Activated CD4-positive, CD25-positive, alpha-beta regulatory T cell treated with anti-CD3 and anti-CD28 coated beads, Interleukin-2, amount 50 U/mL, for 72 hours (primary cell): Measurements from ENCODE around the gene KRT6C.
"Not testable (repeated sequence)": the region's sequence is repeated elsewhere in the genome, so short reads cannot be mapped to it uniquely, and the experiment has no call there.

ENCODE experiments used
- DNase-seq: peaks from one replicate; pipeline ENCODE4 v3.0.0; 2021

Gene KRT6C

DNA sequence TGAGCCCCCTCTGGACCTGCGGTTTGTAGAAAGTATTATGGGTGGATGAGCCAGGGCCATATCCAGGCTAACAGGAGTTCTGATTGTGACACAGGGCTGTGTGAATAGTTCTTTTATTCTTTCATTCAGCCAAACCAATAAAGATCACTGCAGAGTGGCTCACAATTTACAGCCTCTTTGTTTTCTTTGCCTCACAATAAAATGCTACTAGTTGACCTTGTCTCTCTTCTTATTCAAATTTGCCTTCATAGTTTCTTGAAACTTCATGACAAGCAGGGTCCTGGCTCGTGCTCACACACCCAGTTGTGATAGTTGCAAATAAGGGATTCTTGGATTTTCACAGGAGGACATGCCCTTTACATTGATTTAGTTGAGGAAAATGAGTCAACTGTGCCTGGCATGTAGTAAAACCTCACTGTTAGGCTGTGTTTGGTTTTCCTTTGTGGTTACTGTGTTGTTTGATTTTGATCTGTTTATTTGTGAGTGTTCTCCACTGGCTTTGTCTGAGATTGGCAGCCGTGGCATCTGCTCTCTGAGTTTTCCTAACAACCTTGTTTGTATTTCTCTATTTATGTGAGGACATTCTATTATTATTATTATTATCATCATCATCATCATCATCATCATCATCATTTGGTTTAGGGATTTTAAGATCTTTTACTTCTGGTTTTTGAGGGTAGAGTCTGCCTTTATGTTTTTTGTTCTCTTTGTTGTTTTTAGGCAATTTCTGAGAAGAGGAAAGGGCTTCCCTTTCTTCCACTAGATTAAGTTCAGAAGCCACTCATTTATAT lies 19.0 kb downstream of the KRT6C start:
- no peak for DNase-seq

DNA sequence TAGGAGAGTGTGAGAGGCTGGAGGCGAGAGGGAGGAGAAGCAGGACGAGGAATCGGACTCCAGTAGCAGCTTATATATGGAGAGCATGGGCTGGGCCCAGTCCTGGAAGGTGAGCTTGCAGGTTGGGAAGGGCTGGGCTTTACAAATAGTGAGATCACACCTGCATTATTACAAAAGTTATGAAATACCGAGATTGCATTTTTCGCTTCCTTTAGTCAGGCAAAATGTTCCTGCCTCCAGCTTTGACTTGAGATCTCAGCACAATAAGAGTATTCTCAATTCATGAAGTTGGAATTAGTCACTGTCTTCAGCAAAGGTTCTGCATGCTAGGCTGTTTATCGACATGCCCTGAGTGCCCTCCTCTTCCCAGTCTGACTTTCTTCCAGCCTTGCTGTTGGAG lies 21.5 kb downstream of the KRT6C start, which contains the start of gene KRT6B:
TSS of gene KRT6B (minus strand) at position 46 of the 400 bp plus-strand sequence. CDS start 68 bp downstream, outside the sequence.
- no peak for DNase-seq

DNA sequence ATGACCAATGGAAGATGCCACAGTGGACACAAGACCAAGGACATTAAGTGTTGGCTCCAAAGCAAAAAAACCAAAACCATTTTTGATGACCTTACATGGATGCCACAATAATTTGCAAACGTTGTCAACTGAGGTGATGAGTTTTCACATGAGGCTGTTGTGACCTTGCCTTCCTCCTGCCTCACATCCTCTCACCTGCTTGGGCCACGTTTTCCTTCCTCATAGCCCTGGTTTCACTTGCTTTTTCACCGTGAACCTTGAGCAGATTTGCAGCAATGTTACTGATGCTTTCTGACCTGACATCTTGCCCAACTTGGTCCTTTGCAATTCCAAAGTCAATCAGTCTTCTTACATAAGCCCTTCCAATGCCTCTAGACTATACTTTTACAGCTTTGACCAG lies 25.4 kb downstream of the KRT6C start:
- no peak for DNase-seq

DNA sequence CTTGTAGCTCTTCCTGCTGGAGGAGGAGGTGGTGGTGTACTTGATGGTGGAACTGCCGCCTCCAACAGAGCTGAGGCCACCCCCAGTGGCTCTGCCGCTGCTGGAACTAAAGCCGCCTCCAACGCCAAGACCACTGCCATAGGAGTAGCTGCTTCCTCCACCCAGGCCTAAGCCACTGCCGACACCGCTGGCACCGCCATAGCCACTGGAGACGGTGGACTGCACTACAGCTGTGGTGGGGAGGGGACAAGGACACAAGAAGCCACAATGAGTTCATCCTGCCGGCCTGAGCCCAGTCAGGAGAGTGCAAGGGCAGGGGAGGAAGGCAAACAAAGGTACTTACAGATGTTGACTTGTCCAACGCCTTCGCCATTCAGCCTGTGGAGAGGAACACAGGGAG lies 26.4 kb downstream of the KRT6C start:
- DNase-seq = not testable (repeated sequence)

DNA sequence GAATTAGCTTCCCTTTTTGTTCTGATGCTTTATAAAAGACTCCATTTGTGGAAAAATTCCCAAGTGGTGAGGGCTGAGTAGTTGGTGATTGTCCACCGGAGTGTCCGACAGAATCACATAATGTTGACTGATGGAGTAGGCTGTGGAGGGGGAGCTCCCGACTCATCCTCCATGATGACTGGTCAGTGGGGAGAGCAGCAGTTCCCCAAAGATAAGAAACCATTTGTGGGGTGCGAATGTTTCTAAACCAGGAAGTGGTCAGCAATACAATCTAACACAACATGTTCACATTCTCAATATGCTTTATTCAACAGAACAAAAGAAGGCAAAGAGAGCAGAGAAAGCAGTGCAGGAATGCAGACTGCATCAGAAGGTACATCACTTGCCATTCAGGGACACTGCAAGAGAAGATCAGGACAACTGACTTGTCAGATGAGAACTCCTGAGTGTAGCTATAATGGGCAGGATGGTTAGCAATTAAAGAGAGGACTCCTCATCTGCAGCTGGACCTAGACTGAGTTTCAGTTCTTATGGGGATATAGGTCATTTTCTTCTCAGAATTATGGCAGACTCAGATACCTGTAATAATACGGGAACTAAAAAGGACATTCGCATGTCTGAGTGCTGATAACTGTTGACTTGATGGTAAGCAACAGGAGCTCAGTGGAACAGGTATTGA lies 27.1 kb downstream of the KRT6C start:
- no peak for DNase-seq

DNA sequence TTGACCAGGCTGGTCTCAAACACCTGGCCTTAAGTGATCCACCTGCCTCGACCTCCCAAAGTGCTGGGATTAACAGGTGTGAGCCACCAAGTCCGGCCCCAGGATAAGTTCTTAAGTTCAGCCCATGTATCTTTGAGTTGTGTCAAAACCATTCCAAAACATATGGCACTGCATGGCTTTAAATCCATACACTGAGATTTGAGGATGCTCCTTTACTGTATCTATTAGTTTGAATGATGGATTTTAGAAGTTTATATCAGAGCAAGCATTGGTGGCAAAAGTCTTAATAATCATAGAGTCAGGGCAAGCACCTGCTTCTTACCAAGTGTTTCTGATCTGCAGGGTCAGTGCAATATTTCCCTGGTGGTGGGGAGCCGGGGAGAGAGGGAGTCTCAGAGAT lies 27.7 kb downstream of the KRT6C start:
- no peak for DNase-seq

DNA sequence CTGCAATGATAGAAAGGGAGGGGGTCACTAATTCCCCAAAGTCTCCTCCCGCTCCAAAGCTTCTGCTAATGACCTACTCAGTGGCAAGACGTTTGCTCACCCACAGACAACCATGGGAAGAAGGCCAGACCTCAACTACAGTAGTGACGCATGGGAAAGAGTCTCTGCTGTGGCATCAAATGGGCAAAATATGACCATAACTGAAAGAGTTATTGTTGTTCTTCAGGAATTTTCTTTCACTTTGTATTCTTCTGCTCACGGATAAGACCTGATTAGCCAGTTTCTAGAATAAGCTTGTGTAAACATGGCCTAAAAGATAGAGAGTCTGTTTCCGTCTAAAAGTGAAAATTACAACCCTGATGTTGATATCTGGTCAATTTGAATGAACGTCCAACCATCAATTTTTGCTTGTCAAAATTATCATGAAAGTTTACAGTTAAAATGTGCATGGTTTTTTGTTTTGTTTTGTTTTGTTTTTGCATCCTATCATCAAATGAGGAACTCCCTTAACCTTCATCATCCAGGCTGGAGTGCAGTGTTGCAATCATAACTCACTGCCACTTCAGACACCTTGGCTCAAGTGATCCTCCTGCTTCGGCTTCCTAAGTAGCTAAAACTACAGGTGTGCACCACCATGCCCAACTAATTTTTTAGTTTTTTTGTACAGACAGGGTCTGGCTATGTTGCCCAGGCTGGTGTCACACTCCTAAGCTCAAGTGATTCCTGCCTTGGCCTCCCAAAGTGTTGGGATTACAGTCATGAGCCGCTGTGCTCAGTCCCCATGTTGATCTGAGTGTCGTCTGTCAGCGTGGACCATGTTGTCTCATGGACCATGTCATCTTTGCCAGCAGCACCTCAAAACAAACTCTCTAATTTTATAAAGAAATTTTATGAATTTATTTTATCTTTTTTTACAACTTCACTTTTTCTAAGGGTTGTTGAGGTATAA lies 28.7 kb downstream of the KRT6C start:
- no peak for DNase-seq

DNA sequence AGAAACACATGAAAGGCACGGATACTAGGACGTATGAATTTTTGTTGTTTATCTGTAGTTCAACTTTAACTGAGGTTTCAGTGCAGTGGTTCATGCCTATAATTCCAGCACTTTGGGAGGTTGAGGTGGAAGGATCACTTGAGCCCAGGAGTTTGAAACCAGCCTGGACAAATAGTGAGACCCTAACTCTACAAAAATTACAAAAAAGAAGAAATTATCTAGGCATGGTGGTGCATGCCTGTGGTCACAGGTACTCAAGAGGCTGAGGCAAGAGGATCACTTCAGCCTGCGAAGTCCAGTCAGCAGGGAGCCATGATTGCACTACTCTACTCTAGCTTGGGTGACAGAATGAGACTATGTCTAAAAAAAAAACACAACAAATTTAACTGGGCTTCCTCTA lies 29.6 kb downstream of the KRT6C start:
- no peak for DNase-seq

DNA sequence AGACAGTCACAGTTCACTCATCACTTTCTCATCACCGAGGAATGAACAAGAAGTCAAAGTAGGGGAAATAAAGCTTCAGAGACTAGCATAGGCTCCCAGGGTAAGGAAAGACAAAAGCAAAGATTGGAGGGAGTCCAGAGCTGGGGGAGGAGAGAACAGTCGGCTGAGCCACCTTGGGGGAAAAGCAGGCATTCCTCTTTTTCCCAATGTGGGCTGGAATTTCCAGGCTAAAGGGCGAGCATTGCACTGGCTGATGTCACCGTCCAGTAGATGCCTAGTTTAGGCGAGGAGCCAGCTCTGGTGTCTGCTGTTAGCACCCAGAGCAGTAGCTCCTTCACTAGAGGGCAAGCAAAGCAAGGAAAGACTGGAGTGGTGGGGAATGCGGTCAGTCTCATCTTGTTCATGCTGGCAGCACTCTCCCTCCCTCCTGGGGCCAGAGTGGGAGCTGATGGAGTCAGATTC lies 31.0 kb downstream of the KRT6C start:
- DNase-seq = no peak

DNA sequence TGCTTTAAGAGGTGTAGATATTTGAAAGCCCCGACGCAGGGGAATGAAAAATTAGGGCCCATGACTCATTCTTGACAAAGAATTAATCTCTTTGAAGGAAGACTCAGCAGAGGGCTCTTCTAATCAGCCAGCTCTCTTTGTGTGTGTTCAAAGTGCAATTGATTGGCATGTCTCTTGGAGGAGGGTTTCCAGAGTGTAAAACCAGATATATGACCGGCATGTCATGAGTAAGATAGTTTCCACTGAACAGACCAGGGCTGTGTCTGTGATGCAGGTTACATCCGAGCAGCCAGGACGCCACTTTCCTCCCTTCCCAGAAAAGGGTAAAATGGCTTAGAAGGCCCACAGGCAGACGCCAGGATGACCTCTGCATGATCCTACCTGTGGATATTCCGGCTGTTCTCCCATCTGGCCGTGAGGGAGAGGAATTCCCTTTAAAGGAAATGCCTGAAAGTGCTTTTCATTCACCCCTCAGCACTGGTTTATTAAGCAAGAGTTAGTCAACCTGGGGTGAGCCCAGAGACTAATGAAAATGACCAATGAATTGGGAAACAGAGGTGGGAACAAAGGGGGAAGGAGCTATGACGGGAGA lies 32.2 kb downstream of the KRT6C start:
- DNase-seq = no peak

DNA sequence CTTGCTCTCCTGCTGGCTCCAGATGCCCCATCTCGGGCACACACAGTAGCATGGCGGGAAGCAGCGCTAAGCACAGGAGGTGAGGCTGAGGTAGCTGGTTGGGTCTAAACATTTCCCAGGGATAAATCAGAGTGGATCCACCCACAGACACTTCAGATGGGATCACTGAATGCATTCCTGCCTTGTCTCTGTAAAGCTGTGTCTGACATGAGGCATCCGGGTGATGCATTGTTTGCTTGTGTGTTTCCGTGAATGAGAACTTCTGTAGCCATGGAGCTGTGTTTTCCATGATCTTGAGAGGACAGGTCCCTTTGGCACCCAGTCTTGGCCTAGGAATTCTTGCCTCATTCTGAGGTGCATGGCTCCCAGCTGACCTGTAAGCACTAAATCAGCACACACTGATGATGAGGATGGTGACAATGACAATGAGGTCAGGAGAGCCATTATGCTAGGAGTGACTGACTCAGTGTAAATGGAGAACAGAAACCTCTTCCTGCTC lies 32.7 kb downstream of the KRT6C start:
- no peak for DNase-seq

DNA sequence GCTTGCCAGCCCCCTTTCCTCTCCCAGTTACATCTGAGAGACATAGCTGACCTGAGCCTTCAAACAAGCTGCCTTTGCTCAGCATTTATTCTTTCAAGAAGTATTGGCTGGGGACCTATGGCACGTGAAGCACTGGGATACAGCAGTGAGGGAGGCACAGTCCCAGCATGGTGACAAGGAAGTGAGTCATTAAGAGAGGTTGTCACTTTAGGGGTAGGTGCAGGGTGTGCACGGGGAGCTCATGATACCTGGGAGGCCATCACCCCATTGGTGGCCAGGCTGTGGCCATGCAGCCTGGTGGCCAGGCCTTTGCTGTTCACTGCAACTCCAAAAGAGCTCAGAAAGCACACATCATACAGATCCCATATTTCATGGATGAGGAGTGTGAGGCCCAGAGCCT lies 33.8 kb downstream of the KRT6C start:
- DNase-seq = no peak

DNA sequence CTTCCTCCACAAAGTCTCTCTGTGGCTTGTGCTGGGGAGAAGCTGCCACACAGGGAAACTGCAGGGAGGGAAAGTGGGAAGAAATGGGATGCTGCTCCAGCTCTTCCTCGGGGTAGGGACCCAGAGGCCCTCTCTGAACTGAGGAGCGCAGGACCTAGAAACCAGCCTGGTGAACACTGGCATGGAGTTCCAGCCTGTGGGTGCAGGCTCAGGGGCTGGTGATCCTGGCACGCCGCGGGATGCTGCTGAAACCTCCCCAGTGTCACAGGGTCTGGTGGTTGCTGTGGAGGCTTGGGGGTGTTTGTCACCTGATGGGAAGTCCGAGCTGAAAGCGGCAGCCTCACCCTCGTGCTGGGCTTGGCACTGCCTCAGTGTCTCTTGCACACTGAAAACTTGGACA lies 34.2 kb downstream of the KRT6C start:
- DNase-seq = no peak

DNA sequence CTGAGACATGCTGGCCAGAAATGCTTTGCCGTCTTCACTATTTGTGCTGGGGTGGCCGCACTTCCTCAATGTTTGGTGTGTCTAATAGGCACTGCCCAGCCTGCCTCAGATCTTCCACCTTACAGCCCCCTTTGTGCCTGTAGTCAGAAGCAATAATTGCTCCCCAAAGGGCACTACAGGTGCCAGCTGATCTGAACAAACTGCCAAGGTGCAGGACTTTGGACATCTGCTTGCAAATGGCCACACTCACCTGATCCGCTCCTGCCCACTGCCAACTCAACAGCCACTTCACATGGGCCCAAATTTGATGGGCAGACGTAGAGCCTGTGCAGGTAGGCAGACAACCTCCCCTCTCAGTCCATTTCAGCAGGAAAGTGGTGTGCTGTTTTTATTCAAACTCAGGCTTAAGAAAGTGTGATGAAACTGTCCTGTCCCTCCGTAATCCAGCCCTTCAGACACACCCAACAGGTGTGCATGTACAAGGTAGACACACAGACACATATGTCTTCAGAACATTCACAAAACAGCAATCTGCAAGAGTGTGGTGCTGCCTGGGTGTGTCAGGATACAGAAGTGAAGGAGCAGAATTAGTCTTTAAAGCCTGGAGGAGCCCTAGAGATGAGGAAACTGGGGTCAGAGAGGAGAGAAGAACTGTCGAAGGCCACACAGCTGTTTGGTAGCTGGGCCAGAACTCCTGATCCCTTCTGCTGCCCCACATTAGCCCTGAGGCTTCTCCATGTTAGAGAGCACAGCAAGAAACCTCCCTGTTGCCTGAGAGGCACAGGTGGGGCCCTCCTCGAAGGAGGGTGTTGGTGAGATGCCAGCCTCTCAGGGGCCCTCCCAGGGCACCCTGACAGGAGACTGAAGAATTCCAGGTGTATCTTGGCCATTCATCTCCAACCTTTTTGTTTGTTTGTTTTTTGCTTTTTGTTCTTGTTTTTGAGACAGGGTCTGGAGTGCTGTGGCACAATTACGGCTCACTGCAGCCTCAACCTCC lies 35.0 kb downstream of the KRT6C start:
- no peak for DNase-seq

DNA sequence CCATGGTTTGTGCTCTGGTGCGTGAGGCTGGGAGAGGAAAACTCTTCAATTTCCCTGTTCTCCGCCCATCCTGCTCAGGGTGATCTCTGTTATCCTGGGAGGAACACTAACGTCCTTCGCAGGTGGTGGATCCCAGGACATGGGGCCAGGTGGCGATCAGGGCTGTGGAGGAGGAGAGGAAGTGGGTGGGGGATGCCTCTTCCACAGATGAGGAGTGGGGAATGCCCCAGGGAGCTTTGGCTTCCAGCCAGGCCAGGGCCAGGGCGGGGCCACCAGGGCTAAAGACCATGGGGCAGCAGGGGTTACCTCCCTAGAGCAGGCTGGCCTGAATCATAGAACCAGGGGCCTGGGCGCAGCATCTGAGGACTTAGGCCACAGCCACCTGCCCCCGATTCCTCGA lies 36.1 kb downstream of the KRT6C start:
- no peak for DNase-seq

DNA sequence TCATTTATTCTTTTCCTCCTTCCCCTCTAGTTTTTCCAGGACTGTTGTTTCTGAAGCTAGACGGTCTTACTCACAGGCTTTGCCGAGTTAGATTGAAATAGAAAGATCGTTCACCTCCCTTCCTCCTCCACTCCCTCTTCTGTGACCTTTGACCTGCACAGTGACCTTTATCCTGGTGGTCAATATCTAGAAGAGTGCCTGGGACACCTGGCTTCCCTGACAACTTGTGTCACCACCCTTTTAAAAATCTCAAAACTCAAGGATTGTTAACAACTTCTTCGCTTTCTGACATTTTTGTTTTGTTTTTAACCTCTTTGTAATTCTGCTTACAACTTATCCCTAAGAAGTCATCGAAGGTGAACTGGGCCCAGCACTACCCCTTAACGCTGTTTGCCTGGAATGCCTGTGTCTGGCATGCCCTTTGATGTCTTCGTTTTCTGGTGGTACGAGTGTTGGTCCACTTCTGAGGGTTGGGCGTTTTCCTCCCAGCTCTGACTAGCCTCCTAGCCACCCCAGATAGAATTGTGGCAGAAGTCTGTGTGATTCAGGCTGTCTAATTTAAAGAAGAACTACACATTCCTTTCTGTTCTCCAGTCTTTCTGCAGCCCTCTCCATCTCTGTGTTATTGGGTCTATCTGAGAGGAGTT lies 36.7 kb downstream of the KRT6C start:
- DNase-seq = no peak

DNA sequence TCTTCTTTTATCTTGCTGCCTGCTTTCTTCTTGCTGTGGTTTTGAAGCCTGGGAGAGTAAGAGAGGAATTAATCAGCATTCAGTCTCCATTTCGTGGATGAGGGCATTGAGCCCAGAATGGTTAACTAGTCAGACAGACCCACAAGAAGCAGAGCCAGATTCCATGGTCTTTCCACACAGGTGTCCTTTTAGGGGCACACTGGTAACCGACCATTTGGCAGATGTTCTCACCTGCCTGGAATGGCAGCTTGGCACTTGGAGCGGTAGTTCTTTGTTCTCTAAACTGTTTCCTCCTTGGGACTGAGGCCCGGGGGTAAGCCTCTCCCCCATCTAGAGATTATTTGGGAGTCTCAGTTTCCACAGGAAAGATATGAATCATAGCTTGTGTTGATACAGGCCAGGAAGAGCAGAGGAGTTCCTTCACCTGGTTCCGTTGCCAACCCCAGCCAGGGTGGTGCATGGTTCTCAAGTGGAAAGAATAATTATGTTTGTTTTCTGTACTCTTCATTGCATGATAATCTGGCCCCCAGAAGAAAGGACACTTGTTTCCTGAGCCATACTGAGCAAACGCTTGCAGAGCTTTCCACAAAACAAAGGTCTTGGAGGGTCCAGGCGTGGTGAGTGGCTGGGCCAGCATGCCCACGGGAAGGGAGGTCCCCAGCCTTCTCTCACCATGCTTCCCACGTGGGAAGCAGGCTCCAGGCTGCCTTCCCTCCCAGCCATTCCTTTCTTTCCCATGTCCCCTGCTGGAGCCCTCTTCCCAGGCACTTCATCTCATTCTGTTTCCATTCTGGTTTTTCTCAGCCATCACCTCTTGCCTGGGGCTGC lies 37.4 kb downstream of the KRT6C start:
- DNase-seq = no peak

DNA sequence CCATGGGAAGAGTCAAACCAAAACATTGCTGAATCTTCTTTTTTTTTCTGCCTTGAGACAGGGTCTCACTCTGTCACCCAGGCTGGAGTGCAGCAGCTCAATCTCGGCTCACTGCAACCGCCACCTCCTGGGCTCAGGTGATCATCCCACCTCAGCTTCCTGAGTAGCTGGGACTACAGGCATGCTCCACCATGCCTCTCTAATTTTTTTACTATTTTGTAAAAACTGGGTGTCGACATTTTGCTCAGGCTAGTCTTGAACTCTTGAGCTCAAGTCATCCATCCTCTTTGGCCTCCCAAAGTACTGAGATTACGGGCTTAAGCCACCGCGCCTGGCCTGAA lies 38.0 kb downstream of the KRT6C start:
- no peak for DNase-seq

DNA sequence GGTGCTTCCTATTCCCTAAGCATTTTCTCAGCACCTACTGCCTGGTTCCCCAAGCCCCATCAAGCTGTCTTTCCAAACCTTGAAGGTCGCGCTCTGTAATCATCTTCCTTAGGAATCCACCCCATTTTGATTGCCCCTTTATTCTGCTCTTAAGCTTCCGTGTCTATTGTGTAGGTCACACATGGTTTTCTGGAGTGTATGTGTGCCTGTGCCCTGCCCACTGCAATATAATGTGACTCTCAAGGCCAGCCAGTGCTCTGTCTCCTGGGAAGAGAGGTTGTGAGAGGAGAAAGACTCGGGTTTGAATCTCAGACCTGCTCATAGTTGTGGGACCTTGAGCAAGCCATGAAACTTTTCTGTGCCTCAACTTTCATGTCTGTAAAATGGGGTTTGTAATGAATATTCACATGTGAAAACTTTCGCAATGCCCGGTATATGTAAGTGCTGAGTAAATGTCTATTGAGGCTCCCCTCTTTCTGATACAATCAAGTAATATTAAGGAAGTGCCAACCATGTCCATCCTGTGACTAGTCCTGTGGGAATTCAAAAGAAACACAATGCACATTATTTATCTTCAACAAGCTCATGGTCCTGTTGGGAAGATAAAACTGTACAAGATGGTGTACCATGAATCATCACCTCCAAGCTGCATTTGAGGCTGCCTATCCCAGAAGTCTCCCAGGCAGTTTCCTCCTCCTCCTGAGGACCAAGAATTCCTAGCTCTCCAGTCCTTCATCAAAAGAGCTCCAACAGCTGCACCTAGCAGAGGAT lies 38.7 kb downstream of the KRT6C start:
- DNase-seq = no peak
